GM13976 (cell line): ENCODE measurements around the gene FANCI.

ENCODE experiments used
- DNase-seq: peaks from one replicate; pipeline ENCODE4 v3.0.0; 2012; ENCODE audit warnings: low spot score
- CTCF ChIP-seq: IDR thresholded peaks from 2 replicates; pipeline ENCODE4 v1.5.1; 2012; ENCODE audit warnings: borderline replicate concordance, mild to moderate bottlenecking; ENCODE audit not compliant: insufficient read depth; ENCODE audit errors: extremely low read depth, missing control alignments, control extremely low read depth
- in situ Hi-C: fragments of 300-500 bp; cut with MboI; formaldehyde crosslinking; loops from one replicate; pipeline ENCODE4 v1.12.0; 2022; ENCODE audit warnings: low sequenced_read_pairs, mixed read lengths, inconsistent platforms; ENCODE audit not compliant: unreplicated experiment

Gene FANCI

DNA sequence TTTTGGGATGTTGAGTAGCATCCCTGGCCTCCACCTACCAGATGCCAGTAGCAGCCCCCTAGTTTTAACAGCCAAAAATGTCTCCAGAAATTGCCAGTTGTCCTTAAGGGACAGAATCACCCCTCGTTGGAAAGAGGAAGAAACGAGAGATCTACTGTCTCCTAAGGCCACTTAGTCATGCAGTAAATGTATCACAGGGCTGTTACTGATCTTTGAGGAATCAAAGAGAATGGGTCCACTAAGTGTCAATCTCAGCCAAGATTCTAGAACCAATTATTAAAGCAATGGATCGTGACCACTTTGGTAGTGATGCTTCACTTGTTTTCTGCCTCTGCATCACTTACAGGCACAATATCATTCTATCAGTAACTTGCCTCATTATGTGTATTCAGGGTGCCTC lies 64.5 kb downstream of the FANCI start:
- DNase-seq = no peak
- in situ Hi-C loops = no loop called here
- no peak for TF ChIP-seq CTCF

DNA sequence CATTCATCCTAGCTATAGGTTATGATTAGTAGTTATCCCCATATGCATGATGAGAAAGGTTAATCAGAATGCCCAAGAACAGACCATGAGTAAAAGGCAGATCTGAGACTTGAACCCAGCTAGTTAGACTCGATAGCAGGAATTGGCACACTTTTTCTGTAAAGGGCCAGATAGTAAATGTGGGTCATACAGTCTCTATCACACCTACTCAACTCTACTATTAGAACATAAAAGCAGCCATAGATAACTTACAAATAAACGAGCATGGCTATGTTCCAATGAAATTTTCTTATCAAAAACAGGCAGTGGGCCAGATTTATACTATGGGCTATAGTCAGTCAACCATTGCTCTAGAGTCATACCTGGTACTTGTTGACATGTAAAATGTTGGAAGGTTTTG lies 66.2 kb downstream of the FANCI start:
- no peak for TF ChIP-seq CTCF
- DNase-seq = no peak
- in situ Hi-C loops = no loop called here

GRCh38 chr15:89315375-89315929 lies 71.7 kb downstream of the FANCI start:
- in situ Hi-C loops = no loop called here
- no peak for DNase-seq
- TF ChIP-seq CTCF = no peak

GRCh38 chr15:89316504-89316903 lies 72.7 kb downstream of the FANCI start:
- no peak for TF ChIP-seq CTCF
- in situ Hi-C loops = no loop called here
- no peak for DNase-seq

GRCh38 chr15:89317186-89317720 lies 73.5 kb downstream of the FANCI start:
- no peak for TF ChIP-seq CTCF
- in situ Hi-C loops = no loop called here
- no peak for DNase-seq

- in situ Hi-C loops = no loop called here
- DNase-seq = no peak
Observed at GRCh38 chr15:89319678-89320077, 75.9 kb downstream of the FANCI start.

More at GRCh38 chr15:89319678-89320077, 75.9 kb downstream of the FANCI start:
- TF ChIP-seq CTCF = no peak
